GM12873 (cell line): ENCODE results near the gene ATG5.

ENCODE experiments used
- TF ChIP-seq, protein P1 (sequence below): IDR thresholded peaks from 2 replicates; pipeline ENCODE4 v1.5.1; 2012; ENCODE audit warnings: low read depth, mild to moderate bottlenecking, moderate library complexity, low read length, control low read depth; ENCODE audit not compliant: insufficient read depth; ENCODE audit errors: missing control alignments

ATG5 gene

DNA sequence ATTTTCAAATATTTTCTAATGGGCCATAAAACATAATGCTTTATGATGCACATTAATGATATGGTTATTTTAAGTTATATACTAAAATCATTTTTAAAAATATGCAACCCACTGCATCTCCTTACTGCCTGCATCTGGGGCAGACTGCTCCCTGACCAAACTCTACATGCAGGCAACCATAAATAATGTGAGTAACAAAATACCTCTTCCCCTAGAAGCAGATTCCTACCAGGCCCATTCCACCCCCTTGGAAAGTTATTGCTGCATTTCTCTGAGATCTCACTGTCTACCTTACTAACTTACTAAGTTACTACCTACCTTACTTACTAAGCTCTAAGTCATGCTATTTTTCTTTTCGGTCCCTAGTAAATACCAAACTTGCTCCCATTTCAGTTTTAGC is 71.8 kb downstream of the ATG5 start:
- TF ChIP-seq, protein P1, sequence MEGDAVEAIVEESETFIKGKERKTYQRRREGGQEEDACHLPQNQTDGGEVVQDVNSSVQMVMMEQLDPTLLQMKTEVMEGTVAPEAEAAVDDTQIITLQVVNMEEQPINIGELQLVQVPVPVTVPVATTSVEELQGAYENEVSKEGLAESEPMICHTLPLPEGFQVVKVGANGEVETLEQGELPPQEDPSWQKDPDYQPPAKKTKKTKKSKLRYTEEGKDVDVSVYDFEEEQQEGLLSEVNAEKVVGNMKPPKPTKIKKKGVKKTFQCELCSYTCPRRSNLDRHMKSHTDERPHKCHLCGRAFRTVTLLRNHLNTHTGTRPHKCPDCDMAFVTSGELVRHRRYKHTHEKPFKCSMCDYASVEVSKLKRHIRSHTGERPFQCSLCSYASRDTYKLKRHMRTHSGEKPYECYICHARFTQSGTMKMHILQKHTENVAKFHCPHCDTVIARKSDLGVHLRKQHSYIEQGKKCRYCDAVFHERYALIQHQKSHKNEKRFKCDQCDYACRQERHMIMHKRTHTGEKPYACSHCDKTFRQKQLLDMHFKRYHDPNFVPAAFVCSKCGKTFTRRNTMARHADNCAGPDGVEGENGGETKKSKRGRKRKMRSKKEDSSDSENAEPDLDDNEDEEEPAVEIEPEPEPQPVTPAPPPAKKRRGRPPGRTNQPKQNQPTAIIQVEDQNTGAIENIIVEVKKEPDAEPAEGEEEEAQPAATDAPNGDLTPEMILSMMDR, result no peak

DNA sequence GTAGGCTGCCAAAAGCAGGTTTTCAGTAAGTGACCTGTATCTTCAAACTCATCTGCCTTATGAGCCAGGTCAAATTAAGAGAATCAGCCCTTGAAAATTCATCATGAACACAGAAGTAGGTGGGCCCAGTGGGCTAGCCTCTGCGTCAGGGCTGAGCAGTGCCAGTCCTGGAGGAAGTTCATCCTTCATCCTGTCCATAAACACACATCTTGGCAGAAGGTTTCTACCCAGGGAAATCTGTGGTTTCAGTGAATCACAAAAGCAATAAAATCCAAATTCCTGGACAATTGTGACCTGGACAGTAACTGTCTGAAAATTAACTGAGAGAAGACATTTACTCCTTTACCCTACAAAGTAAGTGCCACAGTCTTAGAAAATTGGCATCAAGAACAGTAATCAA is 72.4 kb downstream of the ATG5 start:
- TF ChIP-seq, protein P1, result no peak

DNA sequence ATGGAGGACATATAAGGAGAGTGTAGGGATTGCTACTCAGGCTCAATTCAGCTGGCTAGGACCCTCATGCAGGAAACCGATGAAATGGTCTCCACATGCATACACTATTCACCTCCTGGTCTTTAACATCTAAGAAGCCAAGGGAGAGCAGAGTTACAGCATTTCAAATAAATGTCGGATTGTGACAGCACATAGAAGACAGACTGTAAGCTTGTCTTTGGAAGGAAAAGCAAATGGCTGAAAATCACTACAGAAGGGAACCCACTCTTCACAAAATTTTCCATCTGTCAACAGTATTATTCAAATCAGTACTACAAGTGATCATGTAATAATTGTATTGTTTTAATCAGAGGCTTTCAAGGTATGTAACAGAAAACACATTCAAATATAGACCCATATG is 72.9 kb downstream of the ATG5 start:
- TF ChIP-seq, protein P1, result no peak

DNA sequence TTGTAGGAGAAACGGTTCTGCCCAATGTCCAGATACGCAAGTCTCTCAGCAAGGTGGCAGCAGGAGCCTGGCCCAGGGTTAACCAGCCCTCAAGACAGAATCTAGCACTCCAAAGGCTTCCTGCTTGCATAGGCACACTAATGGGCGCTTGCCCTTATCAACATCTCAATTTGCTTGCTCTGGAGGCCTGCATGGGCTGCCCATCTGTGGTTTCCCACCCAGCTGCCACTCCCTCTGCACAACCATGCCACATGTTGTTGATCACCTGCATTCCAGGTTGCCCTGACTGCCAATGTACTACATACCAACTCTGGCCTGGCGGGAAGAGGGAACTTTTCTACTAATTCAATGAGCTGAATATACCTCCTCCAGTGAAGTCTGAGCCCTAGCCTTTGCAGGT is 74.6 kb downstream of the ATG5 start:
- TF ChIP-seq, protein P1, result no peak

DNA sequence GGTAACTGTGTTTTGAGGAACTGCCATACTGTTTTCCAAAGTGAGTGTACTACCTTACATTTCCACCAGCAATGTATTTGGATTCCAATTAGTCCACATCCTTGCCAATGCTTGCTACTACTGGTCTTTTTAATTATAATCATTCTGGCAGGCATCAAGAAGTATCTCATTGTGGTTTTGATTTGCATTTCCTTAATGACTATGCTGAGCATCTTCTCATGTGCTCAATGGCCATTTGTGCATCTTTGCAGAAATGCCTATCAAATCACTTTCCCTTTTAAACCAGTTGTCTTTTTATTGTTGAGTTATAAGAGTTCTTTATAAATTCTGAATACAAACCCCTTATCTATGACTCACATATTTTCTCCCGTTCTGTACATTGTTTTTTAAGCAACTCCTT is 75.9 kb downstream of the ATG5 start:
- TF ChIP-seq, protein P1, result no peak

DNA sequence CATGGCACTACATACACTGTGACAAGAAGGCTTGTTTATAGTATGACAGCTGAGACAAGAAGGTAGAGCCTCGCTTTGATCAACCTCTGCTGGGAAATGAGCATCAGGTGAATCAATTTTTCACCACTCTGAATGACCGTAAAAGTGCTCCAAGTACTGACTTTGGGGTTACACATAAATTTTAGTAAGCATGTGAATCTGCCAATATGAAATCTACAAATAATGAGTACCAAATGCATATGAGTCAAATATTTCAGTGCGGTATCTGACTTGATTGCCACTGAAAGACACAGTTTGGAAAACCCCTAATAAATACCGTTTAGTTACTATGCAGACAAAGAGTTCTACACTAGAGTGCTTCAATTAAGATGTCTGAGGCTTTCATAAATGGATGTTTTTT is 77.8 kb downstream of the ATG5 start:
- TF ChIP-seq, protein P1, result no peak

DNA sequence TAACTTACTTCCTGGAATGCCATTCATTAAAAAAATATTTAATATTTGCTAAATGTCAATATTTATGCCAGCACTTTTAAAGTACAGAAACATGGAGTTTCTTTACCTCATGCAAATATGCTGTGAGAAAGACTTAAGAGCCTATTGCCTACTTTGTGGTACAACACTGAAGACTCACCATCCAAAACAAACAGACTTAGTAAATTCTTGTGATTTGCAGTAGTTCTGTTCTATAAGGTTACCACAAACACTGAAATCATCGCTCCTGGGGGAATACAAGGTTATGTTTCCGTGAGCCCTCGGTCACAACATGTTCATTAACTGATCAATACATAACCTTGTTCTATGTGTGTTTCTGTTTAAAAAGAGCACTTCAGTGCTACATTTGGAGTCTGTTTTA is 78.3 kb downstream of the ATG5 start:
- TF ChIP-seq, protein P1, result no peak
